Measurements from ENCODE around the gene TBC1D17. TPM values are rescaled to one million over a fixed set of nuclear protein-coding genes. Genes with fewer than 3 reads are reported as not detected.

Gene TBC1D17
- total RNA-seq, 1 donor from 2014 or later = 7.3 TPM

- Histone ChIP-seq H3K9ac (ENCODE audit: low read depth in 1 of 3, low read length in 3 of 3) (peak within 1 kb of the TSS; percentile 84 to 88 (median 87)), H3K4me1 (ENCODE audit: control insufficient read depth in 3 of 3, insufficient read depth in 3 of 3, low read length in 3 of 3) (peaks cover 45 to 73% (median 46%) of the 10 kb centered on the region in 3 donors), H3K36me3 (ENCODE audit: control insufficient read depth in 3 of 3, insufficient read depth in 3 of 3, low read length in 3 of 3) (peaks cover 25 to 30% (median 28%) of the 10 kb centered on the region in 3 donors), H3K4me3 (ENCODE audit: low read length in 3 of 3) (peak within 1 kb of the TSS; percentile 87 to 94 (median 92)), H3K27me3 (ENCODE audit: control insufficient read depth in 3 of 3, insufficient read depth in 3 of 3, low read length in 3 of 3) (no peaks in the 10 kb centered on the region), H3K27ac (ENCODE audit: low read depth, low read length) (peak within 1 kb of the TSS; percentile 96), H3K9me3 (ENCODE audit: control insufficient read depth in 3 of 3, low read length in 3 of 3) (no peaks in the 10 kb centered on the region)
Observed at GRCh38 chr19:49866933-49867782, 10.3 kb upstream of the TBC1D17 start, which contains the start of gene PNKP. Gene PNKP (minus strand): TSS chr19:49867576. CDS start chr19:49867204, 372 bp downstream.

DNA sequence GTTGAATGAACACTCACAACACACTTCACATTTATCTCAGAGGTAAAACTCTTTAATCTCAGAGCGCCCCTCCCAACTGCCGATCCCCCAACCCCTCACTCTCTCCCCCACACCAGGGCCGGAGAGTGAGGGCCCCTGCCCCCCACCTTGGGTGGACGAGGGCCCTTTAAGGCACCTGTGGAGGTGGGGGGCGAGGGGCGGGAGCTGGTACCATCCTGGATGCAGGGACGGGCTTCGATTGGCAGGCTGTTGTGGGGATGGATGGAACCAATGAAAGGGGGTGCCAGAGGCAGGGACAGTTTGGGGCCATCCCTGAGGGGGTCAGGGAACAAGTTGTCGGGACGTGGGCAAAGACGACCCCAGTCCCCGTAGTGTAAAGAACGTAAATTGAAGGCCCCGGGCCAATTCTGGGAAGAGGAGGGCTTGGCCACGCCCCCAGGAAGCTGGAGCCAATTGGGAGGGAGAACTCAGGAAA, 8.5 kb upstream of the TBC1D17 start:
- H3K27me3 ChIP-seq (ENCODE audit: control insufficient read depth in 3 of 3, insufficient read depth in 3 of 3, low read length in 3 of 3) = no peaks in the 10 kb centered on the region
- H3K36me3 ChIP-seq (ENCODE audit: control insufficient read depth in 3 of 3, insufficient read depth in 3 of 3, low read length in 3 of 3) = peaks cover 17 to 21% (median 18%) of the 10 kb centered on the region in 3 donors
- H3K9me3 ChIP-seq (ENCODE audit: control insufficient read depth in 3 of 3, low read length in 3 of 3) = no peaks in the 10 kb centered on the region
- peak overlapping the region; percentile 54 to 75 (median 70) for H3K4me3 ChIP-seq (ENCODE audit: low read length in 3 of 3)
- H3K27ac ChIP-seq (ENCODE audit: low read depth, low read length) = peak overlapping the region; percentile 96
- H3K4me1 ChIP-seq (ENCODE audit: control insufficient read depth in 3 of 3, insufficient read depth in 3 of 3, low read length in 3 of 3) = peaks cover 50 to 74% (median 59%) of the 10 kb centered on the region in 3 donors
- H3K9ac ChIP-seq (ENCODE audit: low read depth in 1 of 3, low read length in 3 of 3) = peak overlapping the region in 2 of 3 donors; percentile 71 to 74

DNA sequence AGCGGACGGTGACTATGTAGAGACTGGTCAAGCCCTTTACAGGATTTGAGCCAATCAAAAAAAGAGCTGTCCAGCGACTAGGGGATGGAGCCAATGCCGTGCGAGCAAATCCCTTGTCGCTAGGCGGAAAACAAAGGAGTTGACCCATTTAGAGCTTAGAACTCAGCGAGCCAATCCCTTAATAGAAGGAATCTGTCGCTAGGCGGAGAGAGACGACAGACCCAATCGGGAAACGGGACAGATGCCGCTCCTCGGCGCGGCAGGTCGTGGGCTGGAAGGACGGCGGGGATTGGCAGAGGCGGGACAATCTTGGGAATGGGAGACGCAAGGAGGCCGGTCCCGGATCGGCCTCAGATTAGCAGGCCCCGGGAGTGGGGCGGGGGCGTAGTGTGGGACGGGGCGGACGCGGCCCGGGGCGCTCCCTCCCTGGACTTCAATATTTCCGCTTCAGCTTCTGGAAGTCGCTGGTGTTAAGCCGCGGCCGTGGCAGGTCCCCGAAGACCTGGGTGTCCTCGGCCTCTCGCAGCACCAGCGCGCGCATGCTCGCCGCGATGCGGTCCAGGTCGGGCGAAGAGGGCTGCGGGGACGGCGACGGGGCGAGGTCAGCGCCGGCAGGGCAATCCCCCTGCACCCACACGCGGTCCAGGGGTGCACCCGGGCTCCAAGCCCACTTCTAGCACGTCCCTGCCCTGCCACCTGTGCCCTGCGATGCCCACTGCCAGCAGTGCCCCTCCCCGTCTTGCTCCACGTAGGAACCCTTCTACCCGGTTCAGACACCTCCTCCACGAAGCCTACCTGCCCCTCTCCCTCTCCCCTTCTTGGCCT, 7.8 kb upstream of the TBC1D17 start:
- Histone ChIP-seq H3K4me1 (ENCODE audit: control insufficient read depth in 3 of 3, insufficient read depth in 3 of 3, low read length in 3 of 3) (peaks cover 56 to 76% (median 66%) of the 10 kb centered on the region in 3 donors), H3K27ac (ENCODE audit: low read depth, low read length) (peak overlapping the region; percentile 96), H3K36me3 (ENCODE audit: control insufficient read depth in 3 of 3, insufficient read depth in 3 of 3, low read length in 3 of 3) (peaks cover 13 to 20% (median 17%) of the 10 kb centered on the region in 3 donors), H3K27me3 (ENCODE audit: control insufficient read depth in 3 of 3, insufficient read depth in 3 of 3, low read length in 3 of 3) (no peaks in the 10 kb centered on the region), H3K4me3 (ENCODE audit: low read length in 3 of 3) (peak overlapping the region; percentile 71 to 82 (median 77)), H3K9me3 (ENCODE audit: control insufficient read depth in 3 of 3, low read length in 3 of 3) (no peaks in the 10 kb centered on the region), H3K9ac (ENCODE audit: low read depth in 1 of 3, low read length in 3 of 3) (peak overlapping the region; percentile 52 to 89 (median 81))

DNA sequence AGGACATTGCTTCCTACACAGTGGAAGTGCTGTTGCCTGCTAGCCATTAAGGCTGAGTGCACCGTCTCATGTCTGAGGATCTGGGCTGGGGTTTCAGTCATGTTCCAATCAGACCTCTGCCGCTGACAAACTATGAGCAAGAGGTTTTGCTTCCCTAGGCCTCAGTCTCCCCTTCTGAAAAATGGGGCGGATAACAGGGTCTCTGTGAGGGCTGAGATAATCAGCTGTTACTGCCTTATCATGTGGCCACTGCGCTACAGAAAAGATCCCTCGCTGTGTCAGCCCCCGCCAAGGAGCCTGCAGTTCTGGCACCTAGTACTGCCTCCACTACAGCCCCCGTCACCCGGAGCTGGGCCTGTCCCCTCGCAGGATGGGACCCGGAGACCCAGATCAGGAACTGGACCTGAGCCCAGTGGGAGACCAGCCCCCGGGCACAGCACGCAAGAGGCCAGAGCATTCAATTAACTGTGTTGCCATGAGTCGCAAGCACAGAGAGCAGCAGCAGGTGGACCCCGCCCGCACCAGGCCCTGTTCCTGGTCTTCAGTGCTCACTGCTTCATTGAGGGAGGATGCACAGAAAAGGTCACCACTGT, 7.1 kb upstream of the TBC1D17 start:
- Histone ChIP-seq H3K36me3 (ENCODE audit: control insufficient read depth in 3 of 3, insufficient read depth in 3 of 3, low read length in 3 of 3) (peaks cover 12 to 20% (median 17%) of the 10 kb centered on the region in 3 donors), H3K27me3 (ENCODE audit: control insufficient read depth in 3 of 3, insufficient read depth in 3 of 3, low read length in 3 of 3) (no peaks in the 10 kb centered on the region), H3K9me3 (ENCODE audit: control insufficient read depth in 3 of 3, low read length in 3 of 3) (no peaks in the 10 kb centered on the region), H3K4me3 (ENCODE audit: low read length in 3 of 3) (peak overlapping the region; percentile 71 to 82 (median 77)), H3K4me1 (ENCODE audit: control insufficient read depth in 3 of 3, insufficient read depth in 3 of 3, low read length in 3 of 3) (peaks cover 56 to 76% (median 71%) of the 10 kb centered on the region in 3 donors), H3K9ac (ENCODE audit: low read depth in 1 of 3, low read length in 3 of 3) (peak overlapping the region; percentile 52 to 89 (median 81)), H3K27ac (ENCODE audit: low read depth, low read length) (peak overlapping the region; percentile 82)

GRCh38 chr19:49871349-49871985, 6.0 kb upstream of the TBC1D17 start:
- Histone ChIP-seq H3K4me1 (ENCODE audit: control insufficient read depth in 3 of 3, insufficient read depth in 3 of 3, low read length in 3 of 3) (peaks cover 53 to 72% (median 68%) of the 10 kb centered on the region in 3 donors), H3K27ac (ENCODE audit: low read depth, low read length) (no peak overlapping the region)

GRCh38 chr19:49872245-49873128, 5.0 kb upstream of the TBC1D17 start:
- peaks cover 12 to 20% (median 20%) of the 10 kb centered on the region in 3 donors for H3K36me3 ChIP-seq (ENCODE audit: control insufficient read depth in 3 of 3, insufficient read depth in 3 of 3, low read length in 3 of 3)
- H3K9ac ChIP-seq (ENCODE audit: low read depth in 1 of 3, low read length in 3 of 3) = peak overlapping the region in 1 of 3 donors; percentile 100
- H3K4me1 ChIP-seq (ENCODE audit: control insufficient read depth in 3 of 3, insufficient read depth in 3 of 3, low read length in 3 of 3) = peaks cover 48 to 64% (median 62%) of the 10 kb centered on the region in 3 donors
- H3K27ac ChIP-seq (ENCODE audit: low read depth, low read length) = no peak overlapping the region
- no peaks in the 10 kb centered on the region for H3K9me3 ChIP-seq (ENCODE audit: control insufficient read depth in 3 of 3, low read length in 3 of 3)
- no peaks in the 10 kb centered on the region for H3K27me3 ChIP-seq (ENCODE audit: control insufficient read depth in 3 of 3, insufficient read depth in 3 of 3, low read length in 3 of 3)
- no peak overlapping the region for H3K4me3 ChIP-seq (ENCODE audit: low read length in 3 of 3)

More at GRCh38 chr19:49871349-49871985, 6.0 kb upstream of the TBC1D17 start:
- Histone ChIP-seq H3K27me3 (ENCODE audit: control insufficient read depth in 3 of 3, insufficient read depth in 3 of 3, low read length in 3 of 3) (no peaks in the 10 kb centered on the region), H3K36me3 (ENCODE audit: control insufficient read depth in 3 of 3, insufficient read depth in 3 of 3, low read length in 3 of 3) (peaks cover 12 to 20% (median 20%) of the 10 kb centered on the region in 3 donors), H3K9me3 (ENCODE audit: control insufficient read depth in 3 of 3, low read length in 3 of 3) (no peaks in the 10 kb centered on the region), H3K9ac (ENCODE audit: low read depth in 1 of 3, low read length in 3 of 3) (peak overlapping the region in 1 of 3 donors; percentile 60), H3K4me3 (ENCODE audit: low read length in 3 of 3) (no peak overlapping the region)

DNA sequence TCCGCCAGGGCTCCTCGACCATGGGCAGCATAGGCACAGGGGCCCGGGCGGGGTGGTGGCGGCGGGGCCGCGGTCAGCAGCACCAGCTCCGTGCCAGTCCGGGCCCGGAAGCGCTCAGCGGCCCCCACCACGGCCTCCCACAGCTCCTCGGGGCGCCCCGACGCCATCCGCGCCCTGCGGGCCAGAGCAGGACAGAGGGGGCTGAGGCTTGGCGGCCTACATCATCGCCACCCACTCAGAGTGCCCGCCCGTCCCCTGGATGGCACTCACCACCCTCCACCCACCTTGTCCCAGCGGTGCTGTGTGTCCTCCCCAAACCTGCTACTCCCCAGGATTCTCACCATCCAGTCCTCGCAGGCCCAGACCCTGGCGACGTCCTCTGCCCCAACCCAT, 4.4 kb upstream of the TBC1D17 start:
- Histone ChIP-seq H3K9me3 (ENCODE audit: control insufficient read depth in 3 of 3, low read length in 3 of 3) (no peaks in the 10 kb centered on the region), H3K27ac (ENCODE audit: low read depth, low read length) (no peak overlapping the region), H3K27me3 (ENCODE audit: control insufficient read depth in 3 of 3, insufficient read depth in 3 of 3, low read length in 3 of 3) (no peaks in the 10 kb centered on the region), H3K9ac (ENCODE audit: low read depth in 1 of 3, low read length in 3 of 3) (peak overlapping the region in 1 of 3 donors; percentile 100), H3K36me3 (ENCODE audit: control insufficient read depth in 3 of 3, insufficient read depth in 3 of 3, low read length in 3 of 3) (peaks cover 12 to 21% (median 20%) of the 10 kb centered on the region in 3 donors), H3K4me3 (ENCODE audit: low read length in 3 of 3) (no peak overlapping the region), H3K4me1 (ENCODE audit: control insufficient read depth in 3 of 3, insufficient read depth in 3 of 3, low read length in 3 of 3) (peaks cover 44 to 62% (median 58%) of the 10 kb centered on the region in 3 donors)

GRCh38 chr19:49873834-49874233, 3.7 kb upstream of the TBC1D17 start:
- no peaks in the 10 kb centered on the region for H3K9me3 ChIP-seq (ENCODE audit: control insufficient read depth in 3 of 3, low read length in 3 of 3)
- peaks cover 45 to 63% (median 58%) of the 10 kb centered on the region in 3 donors for H3K4me1 ChIP-seq (ENCODE audit: control insufficient read depth in 3 of 3, insufficient read depth in 3 of 3, low read length in 3 of 3)
- peak overlapping the region; percentile 99 for H3K27ac ChIP-seq (ENCODE audit: low read depth, low read length)
- H3K36me3 ChIP-seq (ENCODE audit: control insufficient read depth in 3 of 3, insufficient read depth in 3 of 3, low read length in 3 of 3) = peaks cover 16 to 26% (median 25%) of the 10 kb centered on the region in 3 donors
- no peak overlapping the region for H3K4me3 ChIP-seq (ENCODE audit: low read length in 3 of 3)
- H3K27me3 ChIP-seq (ENCODE audit: control insufficient read depth in 3 of 3, insufficient read depth in 3 of 3, low read length in 3 of 3) = no peaks in the 10 kb centered on the region
- H3K9ac ChIP-seq (ENCODE audit: low read depth in 1 of 3, low read length in 3 of 3) = peak overlapping the region; percentile 19 to 100 (median 100)
